WTC11 (cell line): Measurements from ENCODE around the gene FAM177B.

ENCODE experiments used
- ETV6 ChIP-seq: sonication (generic); formaldehyde crosslinking; IDR thresholded peaks from 2 replicates; pipeline ENCODE4 v1.8.1; 2022; ENCODE audit warnings: mild to moderate bottlenecking, missing genetic modification reagents
- GABPB1 ChIP-seq: sonication (generic); formaldehyde crosslinking; IDR thresholded peaks from 2 replicates; pipeline ENCODE4 v1.8.1; 2023; ENCODE audit warnings: mild to moderate bottlenecking, missing genetic modification reagents
- JUN ChIP-seq: sonication (generic); formaldehyde crosslinking; IDR thresholded peaks from 2 replicates; pipeline ENCODE4 v1.8.0; 2023; ENCODE audit warnings: mild to moderate bottlenecking, missing genetic modification reagents
- MYBL2 ChIP-seq: sonication (generic); formaldehyde crosslinking; IDR thresholded peaks from 2 replicates; pipeline ENCODE4 v1.8.1; 2023; ENCODE audit warnings: mild to moderate bottlenecking, moderate library complexity, missing genetic modification reagents
- NFE2L1 ChIP-seq: sonication (generic); formaldehyde crosslinking; IDR thresholded peaks from 2 replicates; pipeline ENCODE4 v1.8.1; 2023; ENCODE audit warnings: missing genetic modification reagents
- ZNF121 ChIP-seq: sonication (generic); formaldehyde crosslinking; IDR thresholded peaks from 2 replicates; pipeline ENCODE4 v1.8.0; 2023; ENCODE audit warnings: missing genetic modification reagents
- ZNF138 ChIP-seq: sonication (generic); formaldehyde crosslinking; conservative IDR thresholded peaks from 2 replicates; pipeline ENCODE4 v1.8.1; 2022; ENCODE audit warnings: mild to moderate bottlenecking, moderate library complexity, missing genetic modification reagents
- TF ChIP-seq, protein P1 (sequence below): sonication (generic); formaldehyde crosslinking; IDR thresholded peaks from 2 replicates; pipeline ENCODE4 v1.8.1; 2023; ENCODE audit warnings: mild to moderate bottlenecking, missing genetic modification reagents
- TF ChIP-seq, protein P2 (sequence below): fragments of 200-600 bp; IDR thresholded peaks from 2 replicates; pipeline ENCODE4 v1.8.0; 2022; ENCODE audit warnings: antibody characterized with exemption
- TF ChIP-seq, protein P3 (sequence below): sonication (generic); formaldehyde crosslinking; IDR thresholded peaks from 2 replicates; pipeline ENCODE4 v1.8.0; 2022; ENCODE audit warnings: mild to moderate bottlenecking, missing genetic modification reagents
- TF ChIP-seq, protein P4 (sequence below): sonication (generic); formaldehyde crosslinking; IDR thresholded peaks from 2 replicates; pipeline ENCODE4 v1.8.1; 2023; ENCODE audit warnings: mild to moderate bottlenecking, missing genetic modification reagents, moderate library complexity

DNA sequence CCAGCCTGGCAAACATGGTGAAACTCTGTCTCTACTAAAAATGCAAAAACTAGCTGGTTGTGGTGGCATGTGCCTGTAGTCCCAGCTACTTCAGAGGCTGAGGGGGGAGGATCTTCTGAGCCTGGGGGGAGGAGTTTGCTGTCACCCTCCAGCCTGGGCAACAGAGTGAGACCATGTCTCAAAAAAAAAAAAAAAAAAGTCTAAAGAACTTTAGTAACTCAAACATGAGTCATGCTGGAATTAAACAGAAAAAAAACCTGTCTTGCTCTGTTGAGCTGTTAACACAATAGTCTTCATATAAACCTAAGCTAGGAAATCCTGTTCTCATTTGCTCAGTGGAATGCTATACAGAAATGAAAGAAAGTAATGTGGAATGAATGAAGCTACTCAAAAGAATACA is 61.1 kb downstream of the FAM177B start:
- TF ChIP-seq, protein P1, sequence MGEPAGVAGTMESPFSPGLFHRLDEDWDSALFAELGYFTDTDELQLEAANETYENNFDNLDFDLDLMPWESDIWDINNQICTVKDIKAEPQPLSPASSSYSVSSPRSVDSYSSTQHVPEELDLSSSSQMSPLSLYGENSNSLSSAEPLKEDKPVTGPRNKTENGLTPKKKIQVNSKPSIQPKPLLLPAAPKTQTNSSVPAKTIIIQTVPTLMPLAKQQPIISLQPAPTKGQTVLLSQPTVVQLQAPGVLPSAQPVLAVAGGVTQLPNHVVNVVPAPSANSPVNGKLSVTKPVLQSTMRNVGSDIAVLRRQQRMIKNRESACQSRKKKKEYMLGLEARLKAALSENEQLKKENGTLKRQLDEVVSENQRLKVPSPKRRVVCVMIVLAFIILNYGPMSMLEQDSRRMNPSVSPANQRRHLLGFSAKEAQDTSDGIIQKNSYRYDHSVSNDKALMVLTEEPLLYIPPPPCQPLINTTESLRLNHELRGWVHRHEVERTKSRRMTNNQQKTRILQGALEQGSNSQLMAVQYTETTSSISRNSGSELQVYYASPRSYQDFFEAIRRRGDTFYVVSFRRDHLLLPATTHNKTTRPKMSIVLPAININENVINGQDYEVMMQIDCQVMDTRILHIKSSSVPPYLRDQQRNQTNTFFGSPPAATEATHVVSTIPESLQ (CRISPR knock-in tag): no peak
- TF ChIP-seq, protein P2, sequence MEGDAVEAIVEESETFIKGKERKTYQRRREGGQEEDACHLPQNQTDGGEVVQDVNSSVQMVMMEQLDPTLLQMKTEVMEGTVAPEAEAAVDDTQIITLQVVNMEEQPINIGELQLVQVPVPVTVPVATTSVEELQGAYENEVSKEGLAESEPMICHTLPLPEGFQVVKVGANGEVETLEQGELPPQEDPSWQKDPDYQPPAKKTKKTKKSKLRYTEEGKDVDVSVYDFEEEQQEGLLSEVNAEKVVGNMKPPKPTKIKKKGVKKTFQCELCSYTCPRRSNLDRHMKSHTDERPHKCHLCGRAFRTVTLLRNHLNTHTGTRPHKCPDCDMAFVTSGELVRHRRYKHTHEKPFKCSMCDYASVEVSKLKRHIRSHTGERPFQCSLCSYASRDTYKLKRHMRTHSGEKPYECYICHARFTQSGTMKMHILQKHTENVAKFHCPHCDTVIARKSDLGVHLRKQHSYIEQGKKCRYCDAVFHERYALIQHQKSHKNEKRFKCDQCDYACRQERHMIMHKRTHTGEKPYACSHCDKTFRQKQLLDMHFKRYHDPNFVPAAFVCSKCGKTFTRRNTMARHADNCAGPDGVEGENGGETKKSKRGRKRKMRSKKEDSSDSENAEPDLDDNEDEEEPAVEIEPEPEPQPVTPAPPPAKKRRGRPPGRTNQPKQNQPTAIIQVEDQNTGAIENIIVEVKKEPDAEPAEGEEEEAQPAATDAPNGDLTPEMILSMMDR: no peak
- TF ChIP-seq JUN (CRISPR knock-in tag) (no peak), NFE2L1 (no peak), ETV6 (CRISPR knock-in tag) (no peak), GABPB1 (CRISPR knock-in tag) (no peak), MYBL2 (CRISPR knock-in tag) (no peak), ZNF138 (CRISPR knock-in tag) (no peak), ZNF121 (no peak)
- TF ChIP-seq, protein P3, sequence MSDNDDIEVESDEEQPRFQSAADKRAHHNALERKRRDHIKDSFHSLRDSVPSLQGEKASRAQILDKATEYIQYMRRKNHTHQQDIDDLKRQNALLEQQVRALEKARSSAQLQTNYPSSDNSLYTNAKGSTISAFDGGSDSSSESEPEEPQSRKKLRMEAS (CRISPR knock-in tag): no peak
- TF ChIP-seq, protein P4, sequence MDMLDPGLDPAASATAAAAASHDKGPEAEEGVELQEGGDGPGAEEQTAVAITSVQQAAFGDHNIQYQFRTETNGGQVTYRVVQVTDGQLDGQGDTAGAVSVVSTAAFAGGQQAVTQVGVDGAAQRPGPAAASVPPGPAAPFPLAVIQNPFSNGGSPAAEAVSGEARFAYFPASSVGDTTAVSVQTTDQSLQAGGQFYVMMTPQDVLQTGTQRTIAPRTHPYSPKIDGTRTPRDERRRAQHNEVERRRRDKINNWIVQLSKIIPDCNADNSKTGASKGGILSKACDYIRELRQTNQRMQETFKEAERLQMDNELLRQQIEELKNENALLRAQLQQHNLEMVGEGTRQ (CRISPR knock-in tag): no peak
